KMS-11 (cell line): Measurements from ENCODE around the gene STBD1.

Experiments used
- H2AFZ ChIP-seq: fragments of 200-600 bp; sonication (generic); 2 replicates; pipeline ENCODE4 v1.6.1; 2016; ENCODE audit warnings: antibody characterized with exemption, mixed run types, low read depth
- H3K27ac ChIP-seq: fragments of 200-600 bp; sonication (generic); 2 replicates; pipeline ENCODE4 v1.6.1; 2016; ENCODE audit warnings: mild to moderate bottlenecking, mixed run types
- H3K27me3 ChIP-seq: fragments of 200-600 bp; sonication (generic); 2 replicates; pipeline ENCODE4 v1.6.1; 2017; ENCODE audit warnings: mild to moderate bottlenecking, low read depth, mixed run types, moderate library complexity; ENCODE audit not compliant: insufficient read depth
- H3K36me3 ChIP-seq: fragments of 200-600 bp; sonication (generic); 2 replicates; pipeline ENCODE4 v1.6.1; 2017; ENCODE audit warnings: mild to moderate bottlenecking, mixed run types; ENCODE audit not compliant: insufficient read depth
- H3K4me1 ChIP-seq: fragments of 200-600 bp; sonication (generic); 2 replicates; pipeline ENCODE4 v1.6.1; 2016; ENCODE audit warnings: mild to moderate bottlenecking, low read depth, mixed run types; ENCODE audit not compliant: poor library complexity, severe bottlenecking
- H3K4me2 ChIP-seq: fragments of 200-600 bp; sonication (generic); 2 replicates; pipeline ENCODE4 v1.7.0; 2016; ENCODE audit warnings: mild to moderate bottlenecking, mixed run types
- H3K4me3 ChIP-seq: fragments of 200-600 bp; sonication (generic); IDR thresholded peaks from 2 replicates; pipeline ENCODE4 v1.6.1; 2017; ENCODE audit warnings: low read depth, low read length, mixed read lengths; ENCODE audit not compliant: insufficient read depth
- H3K79me2 ChIP-seq: fragments of 200-600 bp; sonication (generic); 2 replicates; pipeline ENCODE4 v1.6.1; 2016; ENCODE audit warnings: low read depth, mixed run types; ENCODE audit not compliant: insufficient read depth
- H3K9ac ChIP-seq: fragments of 200-600 bp; sonication (generic); 2 replicates; pipeline ENCODE4 v1.6.1; 2016; ENCODE audit warnings: mild to moderate bottlenecking, mixed run types
- H4K20me1 ChIP-seq: fragments of 200-600 bp; sonication (generic); 2 replicates; pipeline ENCODE4 v1.6.1; 2016; ENCODE audit warnings: mild to moderate bottlenecking, mixed run types; ENCODE audit not compliant: insufficient read depth
- CTCF ChIP-seq: fragments of 200-600 bp; sonication (generic); conservative IDR thresholded peaks from 2 replicates; pipeline ENCODE4 v1.6.1; 2017; ENCODE audit warnings: low read depth, mild to moderate bottlenecking, antibody characterized with exemption, low read length, moderate library complexity, mixed read lengths

Gene STBD1

GRCh38 chr4:76305971-76306881 lies at the start of gene STBD1:
Gene STBD1 (plus strand): TSS chr4:76306733. CDS start chr4:76306770, 37 bp downstream.
- peaks cover 76% of the 10 kb centered on the region for H3K79me2 ChIP-seq
- TF ChIP-seq CTCF, result no peak
- H3K27me3 ChIP-seq, result no peaks in the 10 kb centered on the region
- peaks cover 19% of the 10 kb centered on the region; the same call in 1 of the 2 replicates for H3K36me3 ChIP-seq
- H3K4me2 ChIP-seq, result peak within 1 kb of the TSS; percentile 92
- peak within 1 kb of the TSS; percentile 77 for H3K9ac ChIP-seq
- peak within 1 kb of the TSS; percentile 67 for H3K4me3 ChIP-seq
- peaks cover 72% of the 10 kb centered on the region for H3K4me1 ChIP-seq
- peak within 1 kb of the TSS; percentile 61 for H2AFZ ChIP-seq
- peak within 1 kb of the TSS; percentile 69 for H3K27ac ChIP-seq
- 0 out of 2 replicates have a peak, but pooled peaks cover 5% of the 10 kb centered on the region for H4K20me1 ChIP-seq

DNA sequence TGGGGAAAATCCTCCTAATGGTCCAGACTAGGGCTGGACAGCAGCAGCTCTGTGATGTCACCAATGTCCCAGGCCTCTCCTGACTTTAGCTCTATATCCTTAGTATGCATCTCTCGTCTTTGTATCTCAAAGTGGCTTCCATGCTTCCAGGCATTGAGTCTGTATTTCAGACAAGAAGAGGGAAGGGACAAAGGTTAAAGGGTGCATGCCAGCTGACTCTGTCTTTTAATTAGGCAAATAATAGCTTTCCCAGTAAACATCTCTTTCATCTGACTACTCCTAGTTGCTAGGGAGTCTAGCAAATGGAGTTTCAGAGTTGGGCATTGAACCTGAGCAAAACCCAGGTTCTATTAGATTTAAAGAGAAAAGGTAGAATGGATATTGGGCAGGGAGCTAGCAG lies 49.6 kb upstream of the STBD1 start:
- Histone ChIP-seq H3K9ac (no peak overlapping the region), H3K79me2 (no peaks in the 10 kb centered on the region), H4K20me1 (no peaks in the 10 kb centered on the region), H3K36me3 (no peaks in the 10 kb centered on the region), H3K27me3 (no peaks in the 10 kb centered on the region), H3K4me3 (no peak overlapping the region), H2AFZ (no peak overlapping the region), H3K4me1 (peaks cover 25% of the 10 kb centered on the region), H3K27ac (no peak overlapping the region), H3K4me2 (no peak overlapping the region)
- no peak for TF ChIP-seq CTCF

DNA sequence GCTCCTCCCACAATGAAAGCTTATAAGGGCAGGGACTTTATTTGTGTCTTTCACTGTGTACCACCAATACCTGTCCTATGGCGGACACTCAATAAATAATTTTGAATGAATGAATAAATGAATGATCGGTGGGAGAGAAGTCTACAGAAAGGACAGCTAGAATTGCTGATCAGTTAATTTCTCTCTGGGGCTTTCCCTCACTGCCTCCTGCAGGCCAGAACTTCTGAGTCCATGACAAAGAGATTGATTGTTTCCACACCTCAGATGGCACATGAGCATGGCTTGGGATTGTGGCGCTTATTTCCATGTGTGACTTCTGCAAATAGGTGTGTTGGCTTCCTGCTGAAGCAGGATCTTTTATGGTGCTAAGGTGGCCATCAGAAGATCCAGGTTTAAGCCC lies 48.7 kb upstream of the STBD1 start:
- Histone ChIP-seq H3K4me2 (no peak overlapping the region), H2AFZ (no peak overlapping the region), H3K27ac (no peak overlapping the region), H3K4me1 (peaks cover 22% of the 10 kb centered on the region), H4K20me1 (no peaks in the 10 kb centered on the region), H3K27me3 (no peaks in the 10 kb centered on the region), H3K79me2 (no peaks in the 10 kb centered on the region), H3K4me3 (no peak overlapping the region), H3K9ac (no peak overlapping the region), H3K36me3 (no peaks in the 10 kb centered on the region)
- TF ChIP-seq CTCF, result no peak

DNA sequence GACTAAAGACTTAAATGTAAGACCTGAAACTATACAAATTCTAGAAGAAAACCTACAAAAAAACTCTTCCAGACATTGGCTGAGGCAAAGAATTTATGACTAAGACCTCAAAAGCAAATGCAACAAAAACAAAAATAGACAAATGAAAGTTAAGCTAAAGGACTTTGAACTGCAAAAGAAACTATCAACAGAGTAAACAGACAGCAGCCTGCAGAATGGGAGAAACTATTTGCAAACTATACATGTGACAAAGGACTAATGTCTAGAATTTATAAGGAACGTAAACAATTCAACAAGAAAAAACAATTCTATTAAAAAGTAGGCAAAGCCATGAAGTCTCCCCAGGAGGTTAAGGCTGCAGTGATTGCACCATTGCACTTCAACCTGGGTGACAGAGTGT lies 46.0 kb upstream of the STBD1 start:
- no peak for TF ChIP-seq CTCF
- Histone ChIP-seq H3K79me2 (no peaks in the 10 kb centered on the region), H3K4me1 (peaks cover 22% of the 10 kb centered on the region), H3K9ac (no peak overlapping the region), H3K4me3 (no peak overlapping the region), H4K20me1 (no peaks in the 10 kb centered on the region), H3K27me3 (no peaks in the 10 kb centered on the region), H3K27ac (no peak overlapping the region), H3K4me2 (no peak overlapping the region), H2AFZ (no peak overlapping the region), H3K36me3 (no peaks in the 10 kb centered on the region)
